Endothelial cell of umbilical vein (primary cell): ENCODE measurements around the gene RRP1. TPM values are rescaled to one million over a fixed set of nuclear protein-coding genes. Genes with fewer than 3 reads are reported as not detected.

Source experiments
- BruUV-seq: library from RNA; stranded (reverse); fragments of 400-500 nt; replicated peaks from 2 replicates; lab custom pipeline; 2021; lab: Mats Ljungman, UMichigan
- CTCF ChIA-PET: fragments of 300-600, 350-600 bp; sonication (Branson Sonifier 250); formaldehyde crosslinking; loops from one replicate; lab custom pipeline; 2021; ENCODE audit warnings: antibody characterized with exemption, inconsistent platforms; lab: Charles Lee
- POLR2A ChIA-PET: fragments of 300-600, 350-600 bp; sonication (Branson Sonifier 250); formaldehyde crosslinking; loops from one replicate; lab custom pipeline; 2021; ENCODE audit warnings: antibody characterized with exemption, inconsistent platforms; lab: Charles Lee
- DNase-seq: peaks from one replicate; pipeline ENCODE4 v3.0.0-alpha.2; 2011; ENCODE audit warnings: low read depth, low spot score
- FAIRE-seq: peaks from 2 replicates; lab custom pipeline; 2011; peaks lifted over from hg19 to GRCh38; lab: Jason Lieb, UNC
- H2AFZ ChIP-seq: 2 replicates; pipeline ENCODE4 v1.6.0; 2012; ENCODE audit warnings: low read depth, low read length, control low read depth, inconsistent platforms
- H3K27ac ChIP-seq: 2 replicates; pipeline ENCODE4 v1.5.1; 2011; ENCODE audit warnings: low read depth, mild to moderate bottlenecking, control low read depth, low read length, moderate library complexity; ENCODE audit not compliant: insufficient read depth
- H3K27me3 ChIP-seq, 2 experiments: 2 replicates each; pipeline versions ENCODE4 v1.6.0 to v1.6.1; 2011; ENCODE audit warnings: low read length in 2 of 2, mixed read lengths in 1 of 2; ENCODE audit not compliant: control insufficient read depth in 2 of 2, insufficient read depth in 2 of 2
- H3K36me3 ChIP-seq, 2 experiments: 2 replicates in 1 of 2; 3 replicates in 1 of 2; pipeline ENCODE4 v1.5.1; 2011; ENCODE audit warnings: low read length in 2 of 2, mild to moderate bottlenecking in 1 of 2, moderate library complexity in 1 of 2; ENCODE audit not compliant: control insufficient read depth in 2 of 2, insufficient read depth in 2 of 2; ENCODE audit errors: extremely low read depth in 1 of 2
- H3K4me1 ChIP-seq: 3 replicates; pipeline ENCODE4 v1.5.1; 2011; ENCODE audit warnings: mild to moderate bottlenecking, low read length; ENCODE audit not compliant: control insufficient read depth, insufficient read depth; ENCODE audit errors: extremely low read depth
- H3K4me2 ChIP-seq: 2 replicates; pipeline ENCODE4 v1.6.1; 2011; ENCODE audit warnings: low read length, control low read depth, mixed read lengths; ENCODE audit not compliant: insufficient read depth
- H3K4me3 ChIP-seq, 3 experiments: fragments of 200-600 bp in 1 of 3; sonication (generic), shearing (Covaris generic) in 1 of 3; replicated peaks in 1 of 3; 2 replicates each; pipeline ENCODE4 v1.5.1; 2011 to 2016; ENCODE audit warnings: control low read depth in 3 of 3, low read length in 3 of 3, mild to moderate bottlenecking in 2 of 3, inconsistent platforms in 1 of 3, low read depth in 1 of 3, moderate library complexity in 1 of 3; ENCODE audit not compliant: insufficient read depth in 1 of 3
- H3K79me2 ChIP-seq: 2 replicates; pipeline ENCODE4 v1.6.0; 2012; ENCODE audit warnings: low read length, inconsistent platforms; ENCODE audit not compliant: control insufficient read depth, insufficient read depth
- H3K9ac ChIP-seq: replicated peaks from 2 replicates; pipeline ENCODE3; 2011; ENCODE audit warnings: low read length, control low read depth; ENCODE audit not compliant: insufficient read depth; ENCODE audit errors: extremely low read depth
- H3K9me1 ChIP-seq: replicated peaks from 3 replicates; pipeline ENCODE4 v1.6.0; 2011; ENCODE audit warnings: mild to moderate bottlenecking, low read length; ENCODE audit not compliant: control insufficient read depth, insufficient read depth; ENCODE audit errors: extremely low read depth
- H3K9me3 ChIP-seq: replicated peaks from 2 replicates; pipeline ENCODE4 v1.5.1; 2012; ENCODE audit warnings: low read length, inconsistent platforms; ENCODE audit not compliant: control insufficient read depth, insufficient read depth
- H4K20me1 ChIP-seq: replicated peaks from 2 replicates; pipeline ENCODE3; 2011; ENCODE audit warnings: mild to moderate bottlenecking, low read length; ENCODE audit not compliant: control insufficient read depth, insufficient read depth; ENCODE audit errors: extremely low read depth
- EZH2 ChIP-seq: IDR thresholded peaks from 2 replicates; pipeline ENCODE4 v1.6.1; 2012; ENCODE audit warnings: borderline replicate concordance, low read depth, mild to moderate bottlenecking, moderate library complexity, low read length, inconsistent platforms; ENCODE audit not compliant: severe bottlenecking
- FOS ChIP-seq: IDR thresholded peaks from 2 replicates; pipeline ENCODE4 v1.6.1; 2011; ENCODE audit warnings: mild to moderate bottlenecking, low read length, moderate library complexity, borderline replicate concordance; ENCODE audit not compliant: insufficient read depth
- GATA2 ChIP-seq: IDR thresholded peaks from 2 replicates; pipeline ENCODE4 v1.7.0; 2011; ENCODE audit warnings: low read depth, mild to moderate bottlenecking, moderate library complexity, mixed read lengths, low read length; ENCODE audit not compliant: insufficient read length, insufficient read depth
- JUN ChIP-seq: IDR thresholded peaks from 2 replicates; pipeline ENCODE4 v1.6.1; 2011; ENCODE audit warnings: borderline replicate concordance, low read depth; ENCODE audit not compliant: insufficient read length, insufficient read depth
- MYC ChIP-seq: IDR thresholded peaks from one replicate; pipeline ENCODE4 v1.6.1; 2011; ENCODE audit warnings: mild to moderate bottlenecking, low read depth, low read length
- POLR2A ChIP-seq: IDR thresholded peaks from 2 replicates; pipeline ENCODE4 v1.6.1; 2012; ENCODE audit warnings: low read depth, mild to moderate bottlenecking, control low read depth, low read length
- POLR2AphosphoS5 ChIP-seq: IDR thresholded peaks from 2 replicates; pipeline ENCODE4 v1.6.1; 2012; ENCODE audit warnings: low read depth, mild to moderate bottlenecking, control low read depth, low read length, moderate library complexity; ENCODE audit not compliant: insufficient read depth
- dilution Hi-C: fragments of 300-500 bp; cut with MboI; formaldehyde crosslinking; loops from one replicate; pipeline ENCODE4 v1.15.0; 2019; ENCODE audit warnings: low sequenced_read_pairs; ENCODE audit not compliant: extremely low pct_ligation_motif_present
- intact Hi-C: fragments of 100-400 bp; cut with micrococcal nuclease; formaldehyde crosslinking; loops from one replicate; pipeline ENCODE4 v1.10.0; 2022
- polyA plus RNA-seq, 4 experiments: library from polyadenylated mRNA; depleted of rRNA in 3 of 4; stranded (reverse) in 3 of 4; unstranded in 1 of 4; fragments of >200 nt; gene quantifications; 2 replicates each; pipeline versions ENCODE4 v1.2.1 to v1.2.3, GENCODE V29; 2011 to 2012; ENCODE audit warnings: missing spikeins in 1 of 4
- total RNA-seq: library from RNA; stranded (reverse); gene quantifications from 2 replicates; pipeline ENCODE4 v1.2.3, GENCODE V29; 2021
- TF ChIP-seq, protein P1 (sequence below): IDR thresholded peaks from 2 replicates; pipeline ENCODE4 v1.6.1; 2011; ENCODE audit not compliant: insufficient read depth, insufficient read length
- TF ChIP-seq, protein P2 (sequence below), 2 donors: IDR thresholded peaks; 1 replicate in 1 of 2; 2 replicates in 1 of 2; pipeline ENCODE4 v1.5.1; 2011; ENCODE audit warnings: low read length in 2 of 2, mild to moderate bottlenecking in 2 of 2, moderate library complexity in 2 of 2, control low read depth in 1 of 2, inconsistent platforms in 1 of 2, low read depth in 1 of 2; ENCODE audit not compliant: insufficient read depth in 1 of 2; ENCODE audit errors: extremely low read depth in 1 of 2

RRP1 gene
- total and polyA plus RNA-seq, 2 donors (not counting 3 experiments of a cell fraction or from before 2014, with no cell fraction given), result 15.2 to 36.3 TPM

DNA sequence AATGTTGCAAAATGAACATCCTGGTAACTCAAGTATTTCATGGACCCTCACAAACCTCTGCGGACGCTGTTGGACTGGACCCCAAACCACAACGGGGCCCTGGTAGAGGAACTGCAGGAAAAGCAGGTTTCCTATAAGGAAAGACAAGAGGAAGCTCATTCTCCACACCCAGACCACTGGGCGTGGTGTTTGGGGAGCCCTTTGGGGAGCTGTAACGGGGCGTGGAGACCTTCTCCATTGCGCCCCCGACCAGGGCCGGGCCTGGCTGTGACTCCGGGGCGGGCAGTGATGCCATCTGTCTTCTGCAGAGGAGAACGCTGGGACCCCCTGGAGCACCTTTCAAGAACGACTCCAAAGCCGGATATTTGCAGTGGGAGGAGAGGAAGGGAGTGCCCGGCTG, 45.7 kb downstream of the RRP1 start:
- peaks cover 0 to 6% of the 10 kb centered on the region in 2 experiments for H3K27me3 ChIP-seq
- TF ChIP-seq POLR2A (no peak), FOS (no peak), JUN (no peak), POLR2AphosphoS5 (no peak), MYC (no peak), EZH2 (no peak), GATA2 (no peak)
- TF ChIP-seq, protein P1, sequence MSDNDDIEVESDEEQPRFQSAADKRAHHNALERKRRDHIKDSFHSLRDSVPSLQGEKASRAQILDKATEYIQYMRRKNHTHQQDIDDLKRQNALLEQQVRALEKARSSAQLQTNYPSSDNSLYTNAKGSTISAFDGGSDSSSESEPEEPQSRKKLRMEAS, result no peak
- TF ChIP-seq, protein P2, sequence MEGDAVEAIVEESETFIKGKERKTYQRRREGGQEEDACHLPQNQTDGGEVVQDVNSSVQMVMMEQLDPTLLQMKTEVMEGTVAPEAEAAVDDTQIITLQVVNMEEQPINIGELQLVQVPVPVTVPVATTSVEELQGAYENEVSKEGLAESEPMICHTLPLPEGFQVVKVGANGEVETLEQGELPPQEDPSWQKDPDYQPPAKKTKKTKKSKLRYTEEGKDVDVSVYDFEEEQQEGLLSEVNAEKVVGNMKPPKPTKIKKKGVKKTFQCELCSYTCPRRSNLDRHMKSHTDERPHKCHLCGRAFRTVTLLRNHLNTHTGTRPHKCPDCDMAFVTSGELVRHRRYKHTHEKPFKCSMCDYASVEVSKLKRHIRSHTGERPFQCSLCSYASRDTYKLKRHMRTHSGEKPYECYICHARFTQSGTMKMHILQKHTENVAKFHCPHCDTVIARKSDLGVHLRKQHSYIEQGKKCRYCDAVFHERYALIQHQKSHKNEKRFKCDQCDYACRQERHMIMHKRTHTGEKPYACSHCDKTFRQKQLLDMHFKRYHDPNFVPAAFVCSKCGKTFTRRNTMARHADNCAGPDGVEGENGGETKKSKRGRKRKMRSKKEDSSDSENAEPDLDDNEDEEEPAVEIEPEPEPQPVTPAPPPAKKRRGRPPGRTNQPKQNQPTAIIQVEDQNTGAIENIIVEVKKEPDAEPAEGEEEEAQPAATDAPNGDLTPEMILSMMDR (IDR thresholded peaks at IDR 0.05; ENCODE audit: extremely low read depth in 1 of 2, insufficient read depth in 1 of 2, low read depth in 1 of 2, low read length in 2 of 2), result no peak
- FAIRE-seq (no peak), DNase-seq (no peak)
- H3K9me3 ChIP-seq, result no peaks in the 10 kb centered on the region
- no peak overlapping the region for H2AFZ ChIP-seq
- POLR2A ChIA-PET, result no interaction called here
- no peaks in the 10 kb centered on the region for H3K36me3 ChIP-seq
- no peak overlapping the region for H3K27ac ChIP-seq
- H3K9me1 ChIP-seq, result no peaks in the 10 kb centered on the region
- H3K79me2 ChIP-seq, result no peaks in the 10 kb centered on the region
- H3K9ac ChIP-seq, result no peak overlapping the region
- CTCF ChIA-PET, result interaction anchor here (1.0 to 1.3 kb wide), 2 partner anchors 9 to 11 kb away, joined by 4 to 5 read pairs; no protein-coding TSS in a partner anchor
- intact Hi-C loops, result no loop called here
- H3K4me2 ChIP-seq, result no peak overlapping the region
- no TSS peak for BruUV-seq
- dilution Hi-C loops, result no loop called here
- H3K4me3 ChIP-seq, result no peak overlapping the region
- H4K20me1 ChIP-seq, result no peaks in the 10 kb centered on the region
- H3K4me1 ChIP-seq, result no peaks in the 10 kb centered on the region
